GM12874 (cell line): ENCODE measurements around the gene SMC4.

Experiments used
- TF ChIP-seq, protein P1 (sequence below): IDR thresholded peaks from 2 replicates; pipeline ENCODE4 v1.5.1; 2011; ENCODE audit warnings: low read depth, mild to moderate bottlenecking, control low read depth, low read length, moderate library complexity; ENCODE audit not compliant: insufficient read depth

Gene SMC4

DNA sequence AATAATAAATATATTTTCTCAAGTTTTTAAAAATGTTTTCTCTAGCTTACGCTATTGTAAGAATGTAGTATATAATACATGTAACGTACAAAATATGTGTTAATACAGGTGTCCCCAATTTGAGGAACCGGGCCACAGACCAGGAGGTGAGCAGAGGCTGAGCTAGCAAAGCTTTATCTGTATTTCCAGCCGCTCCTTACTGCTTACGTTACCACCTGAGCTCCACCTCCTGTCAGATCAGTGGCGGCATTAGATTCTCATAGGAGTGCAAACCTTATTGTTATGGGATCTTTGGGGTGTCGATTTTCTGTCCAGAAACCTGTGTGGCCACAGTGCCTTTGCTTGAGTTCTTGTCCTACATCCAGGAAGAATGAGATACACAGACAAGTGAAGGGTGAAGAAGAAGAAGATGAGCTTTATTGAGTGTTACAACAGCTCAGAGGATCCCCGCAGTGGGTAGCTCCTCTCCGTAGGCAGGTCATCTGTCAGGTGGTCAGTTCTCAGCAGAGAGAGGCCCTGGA is 60.1 kb downstream of the SMC4 start:
- TF ChIP-seq, protein P1, sequence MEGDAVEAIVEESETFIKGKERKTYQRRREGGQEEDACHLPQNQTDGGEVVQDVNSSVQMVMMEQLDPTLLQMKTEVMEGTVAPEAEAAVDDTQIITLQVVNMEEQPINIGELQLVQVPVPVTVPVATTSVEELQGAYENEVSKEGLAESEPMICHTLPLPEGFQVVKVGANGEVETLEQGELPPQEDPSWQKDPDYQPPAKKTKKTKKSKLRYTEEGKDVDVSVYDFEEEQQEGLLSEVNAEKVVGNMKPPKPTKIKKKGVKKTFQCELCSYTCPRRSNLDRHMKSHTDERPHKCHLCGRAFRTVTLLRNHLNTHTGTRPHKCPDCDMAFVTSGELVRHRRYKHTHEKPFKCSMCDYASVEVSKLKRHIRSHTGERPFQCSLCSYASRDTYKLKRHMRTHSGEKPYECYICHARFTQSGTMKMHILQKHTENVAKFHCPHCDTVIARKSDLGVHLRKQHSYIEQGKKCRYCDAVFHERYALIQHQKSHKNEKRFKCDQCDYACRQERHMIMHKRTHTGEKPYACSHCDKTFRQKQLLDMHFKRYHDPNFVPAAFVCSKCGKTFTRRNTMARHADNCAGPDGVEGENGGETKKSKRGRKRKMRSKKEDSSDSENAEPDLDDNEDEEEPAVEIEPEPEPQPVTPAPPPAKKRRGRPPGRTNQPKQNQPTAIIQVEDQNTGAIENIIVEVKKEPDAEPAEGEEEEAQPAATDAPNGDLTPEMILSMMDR: no peak

DNA sequence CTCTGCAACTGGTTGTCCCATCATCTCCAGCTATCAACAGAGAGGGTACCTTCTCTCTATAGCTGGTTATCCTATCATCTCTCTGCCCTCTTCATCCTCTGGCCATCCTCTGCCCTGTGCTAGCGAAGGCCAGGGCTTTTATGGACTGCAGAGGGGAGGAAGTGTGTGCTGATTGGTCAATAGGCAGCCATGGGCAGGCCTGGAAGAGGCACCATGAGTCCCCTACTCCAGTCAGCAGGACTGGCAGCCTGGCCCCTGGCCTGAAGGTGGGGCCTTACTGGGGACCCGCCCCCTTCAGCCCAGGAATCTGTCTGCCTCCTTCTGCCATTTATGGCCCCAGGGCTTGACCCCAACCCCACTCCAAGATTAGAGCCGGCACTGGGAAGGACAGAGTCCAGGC is 60.6 kb downstream of the SMC4 start:
- TF ChIP-seq, protein P1: no peak

DNA sequence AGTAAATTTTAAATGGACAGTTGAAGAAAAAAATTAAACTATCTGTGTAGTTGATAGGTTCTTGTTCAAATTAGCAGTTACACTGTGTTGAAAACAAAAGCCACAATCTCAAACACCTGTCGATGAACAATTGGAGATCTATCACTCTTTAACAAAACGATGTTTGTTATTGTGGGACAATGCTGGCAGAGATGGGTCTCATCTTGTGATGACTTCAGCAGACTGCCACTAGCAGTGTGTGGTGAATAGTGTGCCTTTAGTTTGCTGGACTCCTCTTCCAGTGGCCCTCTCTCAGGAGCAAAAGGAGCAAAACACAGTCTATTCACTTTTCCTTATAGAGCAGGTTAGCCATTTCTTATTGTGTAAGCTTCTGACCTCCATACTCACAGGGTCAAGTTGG is 64.9 kb downstream of the SMC4 start:
- TF ChIP-seq, protein P1: no peak

GRCh38 chr3:160464971-160465370 is 65.5 kb downstream of the SMC4 start:
- TF ChIP-seq, protein P1: no peak

DNA sequence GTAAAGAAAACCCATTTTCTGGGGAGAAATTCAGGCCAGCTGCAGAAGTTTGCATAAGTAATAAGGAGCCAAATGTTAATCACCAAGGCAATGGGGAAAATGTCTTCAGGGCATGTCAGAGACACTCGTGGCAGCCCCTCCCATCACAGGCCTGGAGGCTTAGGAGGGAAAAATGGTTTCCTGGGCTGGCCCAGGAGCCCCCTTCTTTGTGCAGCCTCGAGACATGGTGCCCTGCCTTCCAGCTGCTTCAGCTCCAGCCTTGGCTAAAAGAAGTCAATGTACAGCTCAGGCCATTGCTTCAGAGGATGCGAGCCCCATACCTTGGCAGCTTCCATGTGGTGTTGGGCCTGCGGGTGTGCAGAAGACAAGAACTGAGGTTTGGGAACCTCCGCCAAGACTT is 70.7 kb downstream of the SMC4 start:
- TF ChIP-seq, protein P1: no peak

- TF ChIP-seq, protein P1: no peak
Measured at GRCh38 chr3:160471892-160472291, 72.4 kb downstream of the SMC4 start.

DNA sequence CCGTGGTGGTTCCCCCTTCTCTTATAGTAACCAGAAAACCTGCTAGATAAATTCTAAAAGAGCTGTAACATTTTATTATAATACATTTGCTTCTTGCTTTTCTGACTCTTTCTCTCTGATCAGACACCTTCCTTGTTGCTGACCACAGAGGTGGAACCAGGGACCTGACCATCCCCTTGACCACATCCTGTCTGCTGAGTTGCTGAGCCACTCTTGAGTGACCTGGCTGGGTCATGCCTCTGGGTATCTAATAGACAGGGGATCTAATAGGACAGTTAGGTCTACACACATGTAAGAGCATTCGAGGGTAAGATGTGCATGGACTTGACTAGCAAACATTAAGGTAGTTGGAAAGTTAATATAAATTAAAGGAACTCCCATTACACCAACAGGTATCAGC is 72.9 kb downstream of the SMC4 start:
- TF ChIP-seq, protein P1: no peak

DNA sequence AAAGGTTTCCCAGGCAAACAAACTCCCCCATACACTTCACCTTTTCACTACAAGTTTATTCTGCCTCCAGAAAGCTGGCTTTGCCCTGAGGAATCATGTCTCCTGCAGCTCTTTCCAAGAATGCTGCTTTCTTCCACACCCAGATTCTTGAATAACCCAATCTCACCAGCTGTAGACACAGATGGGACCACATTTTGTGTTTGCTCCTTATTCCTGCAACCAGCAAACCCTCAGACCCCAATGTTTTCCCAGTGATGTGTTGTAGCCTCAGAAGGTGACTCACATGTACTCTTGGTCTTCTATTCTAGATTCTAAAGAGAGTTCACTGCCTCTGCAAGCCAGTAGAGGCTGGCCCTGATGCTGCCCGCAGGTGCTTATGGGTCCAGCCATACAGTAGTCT is 73.8 kb downstream of the SMC4 start:
- TF ChIP-seq, protein P1: no peak
